HUES6 (cell line): Measurements from ENCODE around the gene DDX10.
"Not testable (repeated sequence)": the region's sequence is repeated elsewhere in the genome, so short reads cannot be mapped to it uniquely, and the experiment has no call there.

Experiments
- H3K27ac ChIP-seq: 2 replicates; pipeline ENCODE4 v1.7.0; 2013; ENCODE audit warnings: low read depth, mild to moderate bottlenecking, low read length, inconsistent platforms
- H3K27me3 ChIP-seq: 2 replicates; pipeline ENCODE4 v1.6.1; 2013; ENCODE audit warnings: low read length; ENCODE audit not compliant: control insufficient read depth, insufficient read depth
- H3K36me3 ChIP-seq: 2 replicates; pipeline ENCODE4 v1.6.1; 2013; ENCODE audit warnings: low read length; ENCODE audit not compliant: control insufficient read depth, insufficient read depth
- H3K4me1 ChIP-seq: 2 replicates; pipeline ENCODE4 v1.6.1; 2013; ENCODE audit warnings: low read length; ENCODE audit not compliant: control insufficient read depth, insufficient read depth
- H3K4me3 ChIP-seq: 2 replicates; pipeline ENCODE4 v1.5.1; 2013; ENCODE audit warnings: low read depth, low read length
- H3K9ac ChIP-seq: one replicate; pipeline ENCODE4 v1.6.1; 2013; ENCODE audit warnings: mild to moderate bottlenecking, low read length
- H3K9me3 ChIP-seq: 2 replicates; pipeline ENCODE4 v1.6.1; 2013; ENCODE audit warnings: low read depth, low read length; ENCODE audit not compliant: control insufficient read depth, insufficient read depth

DDX10 gene

GRCh38 chr11:108632041-108632704 lies 32.7 kb upstream of the DDX10 start:
- H3K4me1 ChIP-seq = peaks cover 4% of the 10 kb centered on the region; the same call in 1 of the 2 replicates
- H3K27ac ChIP-seq = no peak overlapping the region
- no peak overlapping the region for H3K9ac ChIP-seq
- H3K4me3 ChIP-seq = no peak overlapping the region
- H3K36me3 ChIP-seq = no peaks in the 10 kb centered on the region
- H3K27me3 ChIP-seq = no peaks in the 10 kb centered on the region
- H3K9me3 ChIP-seq = peaks cover 20% of the 10 kb centered on the region

DNA sequence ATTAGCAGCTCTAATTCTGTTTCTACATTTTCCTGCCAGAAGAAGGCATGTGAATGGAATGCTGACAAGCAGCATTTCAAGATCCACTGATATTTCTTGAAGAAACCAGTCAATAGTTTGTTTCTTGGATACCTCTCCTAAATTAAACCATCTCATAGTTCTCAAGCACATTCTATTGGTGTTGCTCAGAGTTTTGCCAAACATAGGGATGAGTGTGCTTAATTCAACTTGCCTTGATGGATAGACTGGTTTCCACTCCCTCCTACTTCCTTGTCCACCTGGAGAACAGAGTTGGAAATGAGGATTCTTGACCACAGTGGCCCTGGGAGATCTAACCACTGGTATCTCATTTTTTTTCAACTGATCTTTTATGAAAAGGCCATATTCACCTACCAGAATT lies 29.8 kb upstream of the DDX10 start:
- H3K36me3 ChIP-seq = no peaks in the 10 kb centered on the region
- peaks cover 4% of the 10 kb centered on the region; the same call in 1 of the 2 replicates for H3K4me1 ChIP-seq
- no peaks in the 10 kb centered on the region for H3K27me3 ChIP-seq
- no peak overlapping the region for H3K4me3 ChIP-seq
- H3K9ac ChIP-seq = no peak overlapping the region
- H3K27ac ChIP-seq = no peak overlapping the region
- H3K9me3 ChIP-seq = no peaks in the 10 kb centered on the region

DNA sequence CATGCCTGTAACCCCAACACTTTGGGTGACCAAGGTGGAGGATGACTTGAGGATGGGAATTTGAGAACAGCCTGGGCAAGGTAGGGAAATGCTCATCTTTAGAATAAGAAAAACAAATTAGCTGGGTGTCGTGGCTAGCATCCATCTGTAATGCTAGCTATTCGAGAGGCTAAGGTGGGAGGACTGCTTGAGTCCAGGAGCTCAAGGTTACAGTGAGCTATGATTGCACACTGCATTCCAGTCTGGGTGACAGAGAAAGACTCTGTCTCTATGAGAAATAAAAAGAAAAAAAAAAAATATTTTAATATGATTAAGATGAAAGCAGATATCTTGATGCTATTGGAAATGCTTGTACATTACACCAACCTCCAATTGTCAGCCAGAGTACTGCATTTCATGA lies 28.6 kb upstream of the DDX10 start:
- Histone ChIP-seq H3K9me3 (peaks cover under 1% of the 10 kb centered on the region; the same call in 1 of the 2 replicates), H3K4me1 (peaks cover 4% of the 10 kb centered on the region; the same call in 1 of the 2 replicates), H3K9ac (no peak overlapping the region), H3K27ac (no peak overlapping the region), H3K4me3 (no peak overlapping the region), H3K36me3 (no peaks in the 10 kb centered on the region), H3K27me3 (no peaks in the 10 kb centered on the region)

DNA sequence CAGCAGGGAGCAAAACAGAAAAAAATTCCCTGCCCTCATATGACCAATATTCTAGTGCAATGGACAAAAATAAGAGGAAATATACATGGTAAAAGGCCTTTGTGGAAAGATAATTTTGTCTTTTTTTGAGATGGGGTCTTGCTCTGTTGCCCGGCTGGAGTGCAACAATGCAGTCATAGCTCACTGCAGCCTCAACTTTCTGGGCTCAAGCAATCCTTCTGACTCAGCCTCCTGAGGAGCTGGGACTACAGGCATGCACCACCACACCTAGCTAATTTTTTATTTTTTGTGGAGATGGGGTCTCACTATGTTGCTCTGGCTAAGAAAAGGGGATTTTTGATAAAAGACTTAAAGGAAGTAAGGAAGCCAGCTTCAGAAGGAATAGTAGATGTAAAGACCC lies 25.7 kb upstream of the DDX10 start:
- H3K36me3 ChIP-seq = no peaks in the 10 kb centered on the region

DNA sequence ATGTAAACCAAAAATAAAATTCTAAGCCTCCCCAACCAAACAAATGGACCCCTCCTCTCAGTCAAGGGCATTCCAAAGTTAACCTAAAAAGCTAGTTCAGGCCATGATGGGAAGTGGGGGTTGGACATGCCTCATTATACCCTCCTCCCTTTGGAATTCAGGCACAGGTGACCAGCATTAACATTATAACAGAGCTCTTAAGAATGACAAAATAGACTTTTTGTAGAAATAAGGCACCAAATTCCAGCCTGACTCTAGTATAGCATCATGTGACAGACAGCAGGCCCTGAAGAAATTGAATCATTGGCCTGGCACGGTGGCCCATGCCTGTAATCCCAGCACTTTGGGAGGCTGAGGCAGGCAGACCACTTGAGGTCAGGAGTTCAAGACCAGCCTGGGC lies 23.1 kb upstream of the DDX10 start:
- peak overlapping the region; percentile 47; the same call in 1 of the 2 replicates for H3K27ac ChIP-seq
- not testable (repeated sequence) for H3K9ac ChIP-seq, H3K4me3 ChIP-seq, H3K36me3 ChIP-seq, H3K27me3 ChIP-seq, H3K4me1 ChIP-seq, H3K9me3 ChIP-seq

More for the DNA sequence above, 25.7 kb upstream of the DDX10 start:
- Histone ChIP-seq H3K4me1 (0 out of 2 replicates have a peak, but pooled peaks cover under 1% of the 10 kb centered on the region), H3K27me3 (no peaks in the 10 kb centered on the region), H3K27ac (no peak overlapping the region), H3K4me3 (no peak overlapping the region), H3K9me3 (peaks cover 9% of the 10 kb centered on the region), H3K9ac (no peak overlapping the region)

DNA sequence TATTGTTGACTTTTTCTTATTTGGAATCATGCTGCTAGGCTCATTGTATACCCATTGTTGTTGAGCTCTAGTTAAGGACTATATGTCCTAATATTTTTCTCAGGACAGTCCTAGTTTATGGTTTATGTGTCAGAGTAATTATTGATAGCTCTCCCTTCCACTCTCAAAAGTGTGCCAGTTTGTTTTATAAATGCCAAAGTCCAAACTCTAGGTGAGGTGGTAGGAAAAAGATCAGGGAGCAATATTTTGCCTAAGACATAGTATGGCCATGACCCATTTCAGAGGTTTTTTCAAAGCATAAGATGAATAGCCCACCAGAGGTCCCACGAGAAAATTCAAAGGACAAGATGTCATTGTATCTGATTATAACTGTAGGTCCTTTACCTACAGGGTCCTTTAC lies 20.9 kb upstream of the DDX10 start:
- H3K9me3 ChIP-seq = peaks cover 9% of the 10 kb centered on the region
- no peak overlapping the region for H3K27ac ChIP-seq
- no peak overlapping the region for H3K4me3 ChIP-seq
- H3K4me1 ChIP-seq = peaks cover 12% of the 10 kb centered on the region
- no peak overlapping the region for H3K9ac ChIP-seq
- H3K36me3 ChIP-seq = no peaks in the 10 kb centered on the region
- H3K27me3 ChIP-seq = no peaks in the 10 kb centered on the region

GRCh38 chr11:108645970-108646369 lies 18.9 kb upstream of the DDX10 start:
- Histone ChIP-seq H3K27ac (no peak overlapping the region), H3K4me3 (no peak overlapping the region), H3K4me1 (peaks cover 12% of the 10 kb centered on the region), H3K9me3 (peaks cover 9% of the 10 kb centered on the region), H3K36me3 (no peaks in the 10 kb centered on the region), H3K9ac (no peak overlapping the region), H3K27me3 (no peaks in the 10 kb centered on the region)

DNA sequence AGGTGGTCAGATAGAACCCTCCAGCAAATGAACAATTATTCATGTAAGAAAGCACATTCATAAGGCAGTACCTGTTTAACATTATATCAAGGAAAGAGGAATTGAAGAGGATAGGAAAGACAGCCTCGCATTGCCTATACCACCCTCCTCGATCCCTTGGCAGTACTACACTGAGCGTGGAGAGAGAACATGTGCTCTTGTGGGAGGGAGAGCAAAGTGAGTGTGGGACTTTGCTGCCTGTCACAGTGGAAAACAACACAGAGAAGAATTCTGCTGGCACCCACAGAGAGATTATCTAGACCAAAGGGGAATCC lies 17.5 kb upstream of the DDX10 start:
- Histone ChIP-seq H3K36me3 (no peaks in the 10 kb centered on the region), H3K4me3 (no peak overlapping the region), H3K27me3 (no peaks in the 10 kb centered on the region), H3K9me3 (no peaks in the 10 kb centered on the region), H3K4me1 (peaks cover 12% of the 10 kb centered on the region), H3K27ac (no peak overlapping the region), H3K9ac (no peak overlapping the region)

DNA sequence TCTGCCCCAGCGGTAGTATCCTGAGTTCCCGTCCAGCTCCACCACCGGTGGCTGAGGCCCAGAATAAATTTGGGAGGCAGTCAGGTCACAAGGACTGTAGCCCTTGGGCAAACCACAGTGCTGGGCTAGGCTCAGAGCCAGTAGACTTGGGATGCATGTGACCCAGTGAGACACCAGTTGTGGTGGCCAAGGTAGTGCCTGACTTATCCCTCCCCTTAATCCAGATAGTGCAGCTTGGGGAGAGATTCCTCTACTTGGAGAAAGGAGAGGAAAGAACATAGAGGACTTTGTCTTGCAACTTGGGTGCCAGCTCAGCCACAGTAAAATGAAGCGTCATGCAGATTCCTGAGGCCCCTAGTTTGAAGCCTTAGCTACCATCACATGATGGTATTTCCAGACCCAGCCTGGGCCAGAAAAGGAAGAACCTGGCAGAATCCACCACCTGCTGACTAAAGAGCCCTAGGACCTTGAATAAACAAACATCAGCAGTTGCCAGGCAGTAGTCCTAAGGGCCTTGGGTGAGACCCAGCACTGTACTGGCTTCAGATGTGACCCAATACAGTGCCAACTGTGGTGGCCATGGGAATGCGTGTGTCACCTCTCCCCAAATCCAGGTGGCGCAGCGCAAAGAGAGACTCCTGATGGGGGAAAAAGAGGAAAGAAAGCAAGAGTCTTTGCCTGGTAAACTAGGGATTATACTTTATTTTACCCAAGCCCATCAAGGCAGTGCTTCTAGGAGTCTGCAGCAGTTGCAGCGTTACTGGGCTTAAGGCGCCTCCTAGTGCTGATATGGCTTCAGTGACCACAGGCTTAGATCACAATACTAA lies 17.0 kb upstream of the DDX10 start:
- Histone ChIP-seq H3K9me3 (no peaks in the 10 kb centered on the region), H3K4me1 (peaks cover 12% of the 10 kb centered on the region), H3K27me3 (no peaks in the 10 kb centered on the region), H3K36me3 (no peaks in the 10 kb centered on the region), H3K27ac (no peak overlapping the region), H3K9ac (no peak overlapping the region), H3K4me3 (no peak overlapping the region)

DNA sequence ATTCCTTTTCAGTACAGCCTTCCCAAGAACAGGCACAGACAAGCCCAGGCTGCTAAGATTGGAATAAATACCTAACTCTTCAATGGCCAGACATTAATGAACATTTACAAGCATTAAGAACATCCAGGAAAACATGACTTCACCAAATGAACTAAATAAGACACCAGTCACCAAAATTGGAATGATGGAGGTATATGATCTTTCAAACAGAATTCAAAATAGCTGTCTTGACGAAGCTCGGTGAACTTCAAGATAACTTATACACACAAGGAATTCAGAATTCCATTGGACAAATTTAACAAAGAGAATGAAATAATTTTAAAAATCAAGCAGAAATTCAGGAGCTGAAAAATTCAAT lies 16.4 kb upstream of the DDX10 start:
- Histone ChIP-seq H3K36me3 (no peaks in the 10 kb centered on the region), H3K9me3 (no peaks in the 10 kb centered on the region), H3K4me3 (no peak overlapping the region), H3K27me3 (no peaks in the 10 kb centered on the region), H3K27ac (no peak overlapping the region), H3K4me1 (peaks cover 12% of the 10 kb centered on the region), H3K9ac (no peak overlapping the region)

DNA sequence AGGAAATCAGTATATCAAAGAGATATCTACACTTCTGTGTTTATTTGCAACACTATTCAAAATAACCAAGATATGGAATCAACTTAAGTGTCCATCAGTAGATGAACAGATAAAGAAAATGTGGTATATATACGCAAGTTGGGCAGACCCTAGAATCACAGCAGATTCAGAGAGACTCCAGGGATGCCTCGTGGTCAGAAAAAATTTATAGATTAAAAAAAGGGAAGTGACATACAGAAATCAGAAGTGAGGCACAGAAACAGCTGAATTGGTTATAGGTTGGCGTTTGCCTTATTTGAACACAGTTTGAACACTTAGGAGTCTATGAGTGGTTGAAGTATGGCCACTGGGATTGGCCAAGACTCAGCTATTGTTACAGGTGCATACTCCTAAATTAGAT lies 10.8 kb upstream of the DDX10 start:
- H3K27me3 ChIP-seq, H3K36me3 ChIP-seq, H3K9ac ChIP-seq, H3K4me1 ChIP-seq, H3K4me3 ChIP-seq, H3K27ac ChIP-seq, H3K9me3 ChIP-seq: not testable (repeated sequence)
